GM19372 (cell line): ENCODE results near the gene PRRT4.

Source experiments
- ATAC-seq: cut with Tn5 transposase; IDR thresholded peaks from one replicate; pipeline ENCODE4 v1.9.1; 2021; ENCODE audit warnings: mild to moderate bottlenecking, low read depth, moderate library complexity; ENCODE audit not compliant: unreplicated experiment

PRRT4 gene

DNA sequence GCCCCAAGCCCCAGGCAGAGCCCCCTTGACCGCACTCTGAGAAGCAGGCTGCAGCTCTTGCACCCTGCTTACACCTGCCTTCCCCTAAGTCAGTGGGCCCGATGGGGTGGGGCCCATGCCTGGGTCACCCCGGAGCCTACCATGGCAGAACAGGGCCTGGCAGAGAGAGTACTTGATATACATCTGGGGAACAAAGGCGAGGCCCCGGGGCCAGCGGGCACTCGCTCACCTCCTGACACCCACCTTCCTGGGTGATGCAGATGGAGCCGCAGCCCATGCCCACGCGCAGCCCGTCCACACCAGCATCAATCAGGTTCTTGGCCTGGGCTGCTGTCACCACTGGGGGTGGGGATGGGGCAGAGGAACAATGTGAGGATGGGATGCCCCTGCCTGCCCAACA lies 34.9 kb upstream of the PRRT4 start:
- no peak for ATAC-seq

DNA sequence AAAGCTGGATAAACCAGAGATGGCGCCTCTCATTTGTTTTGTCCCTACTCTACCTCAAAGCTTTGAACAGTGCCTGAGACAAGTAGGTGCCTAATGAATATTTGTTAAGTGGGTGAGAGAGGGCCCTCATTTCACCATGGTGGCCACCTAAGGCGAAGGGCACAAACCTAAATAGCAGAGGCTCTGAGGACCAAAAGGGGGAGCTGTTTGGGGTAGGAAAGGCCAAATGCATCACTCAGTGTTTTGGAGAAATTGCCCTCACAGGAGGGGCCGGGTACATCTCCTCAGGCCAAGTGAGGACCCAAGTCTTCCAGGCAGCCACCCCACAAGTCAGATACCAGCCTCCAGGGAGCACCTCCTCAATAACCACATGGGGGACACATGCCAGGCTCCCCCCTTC lies 34.3 kb upstream of the PRRT4 start:
- no peak for ATAC-seq

DNA sequence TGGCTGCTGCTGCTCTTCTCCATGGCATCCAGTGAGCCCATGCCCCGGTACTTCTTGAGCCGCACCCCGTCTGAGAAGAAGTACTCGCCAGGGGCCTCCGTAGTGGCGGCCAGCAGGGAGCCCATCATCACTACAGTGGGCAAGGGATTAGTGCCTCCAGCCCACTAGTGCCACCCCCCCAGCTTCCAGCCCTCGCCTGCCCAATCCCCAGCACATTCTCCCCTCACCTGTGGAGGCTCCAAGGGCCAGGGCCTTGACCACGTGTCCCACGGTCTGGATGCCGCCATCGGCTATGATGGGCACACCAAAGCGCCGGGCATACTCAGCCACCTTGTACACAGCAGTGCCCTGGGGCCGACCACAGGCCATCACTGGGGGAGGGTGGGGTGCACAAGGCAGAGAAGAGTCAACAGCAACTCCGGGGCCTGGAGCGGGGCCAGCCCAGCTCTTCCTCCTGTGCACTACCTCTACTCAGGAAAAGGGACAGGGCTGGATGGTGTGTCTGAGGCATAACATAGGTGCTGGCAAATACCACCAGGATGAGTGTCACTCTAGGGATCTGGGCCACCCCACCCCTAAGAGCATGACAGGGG lies 33.5 kb upstream of the PRRT4 start:
- ATAC-seq: no peak

DNA sequence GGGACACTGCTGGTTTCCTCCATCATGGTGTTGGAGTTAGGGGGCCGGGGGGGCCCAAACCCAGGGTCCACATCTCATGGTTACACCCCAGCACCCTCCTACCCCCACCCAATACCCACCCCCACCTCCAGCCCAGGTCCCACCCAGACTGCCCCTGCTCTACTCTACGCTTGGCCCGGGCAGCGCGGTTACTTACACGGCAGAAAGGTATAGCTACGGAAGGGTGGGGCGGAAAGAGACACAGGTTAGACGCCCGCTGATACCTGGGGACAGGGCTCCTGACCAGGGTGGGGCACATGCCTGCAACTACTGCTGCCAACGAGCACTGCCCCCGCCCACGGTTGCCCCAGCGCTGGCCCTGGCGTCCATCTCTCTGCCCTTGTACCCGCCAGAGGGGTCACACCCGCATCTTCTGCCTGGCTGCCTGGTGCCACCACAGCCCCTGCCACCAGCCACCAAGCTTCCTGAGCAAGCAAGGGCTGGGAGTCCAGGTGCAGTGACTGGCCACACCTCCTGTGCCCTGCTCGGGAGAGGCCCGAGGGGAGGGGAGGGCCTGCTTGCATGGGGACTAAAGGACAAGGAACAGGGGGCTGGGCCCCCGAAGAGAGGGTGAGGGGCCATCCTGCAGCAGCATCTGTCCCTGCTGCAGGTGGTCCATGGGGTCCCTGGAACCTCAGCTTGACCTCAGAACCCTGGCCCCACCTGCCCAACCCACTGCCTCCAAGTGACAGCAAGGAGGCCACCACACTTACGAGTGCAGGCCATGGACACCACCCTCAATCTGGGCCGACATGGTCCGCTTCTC lies 32.2 kb upstream of the PRRT4 start:
- no peak for ATAC-seq

DNA sequence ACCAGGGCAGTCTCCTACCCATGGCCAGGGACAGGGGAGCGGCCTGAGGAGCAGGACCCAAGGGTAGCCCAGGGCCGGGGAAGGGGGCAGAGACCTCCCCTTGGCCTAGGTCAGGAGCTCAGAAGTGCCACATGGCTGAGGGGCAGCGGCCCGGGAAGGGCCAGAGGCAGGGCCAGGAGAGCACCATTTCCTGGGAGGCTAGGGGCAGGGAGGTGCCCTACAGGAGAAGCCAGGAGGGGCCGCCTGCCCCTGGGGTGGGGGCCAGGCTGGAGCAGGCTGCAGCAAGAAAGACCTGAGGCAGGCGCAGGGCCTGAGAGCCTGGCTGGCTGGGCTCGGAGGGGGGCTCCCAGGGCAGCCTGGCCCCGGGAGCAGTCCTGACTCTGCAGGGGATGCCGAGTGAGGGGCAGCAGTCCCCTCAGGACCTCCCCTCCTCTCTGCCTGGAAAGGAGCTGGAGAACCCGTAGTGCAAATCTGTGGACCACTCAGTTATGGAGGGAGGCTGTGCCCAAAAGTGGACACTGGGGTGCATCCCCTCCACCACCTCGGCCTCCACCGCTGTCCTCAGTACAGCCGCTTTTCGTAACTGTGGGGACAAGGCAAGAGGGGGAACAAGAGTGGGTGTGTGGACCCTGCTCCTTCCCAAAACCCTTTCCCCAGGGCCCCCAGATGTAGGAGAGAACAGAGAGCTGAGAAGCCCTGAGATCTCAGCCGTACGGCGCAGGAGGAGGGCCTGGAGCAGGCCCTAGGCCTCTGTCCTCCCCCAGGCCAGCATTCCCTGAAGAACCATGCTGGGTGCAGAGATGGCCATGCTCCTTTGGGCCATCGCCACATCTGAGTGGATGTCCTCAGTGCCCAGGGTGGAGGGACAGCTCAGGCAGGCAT lies 31.2 kb upstream of the PRRT4 start:
- no peak for ATAC-seq

DNA sequence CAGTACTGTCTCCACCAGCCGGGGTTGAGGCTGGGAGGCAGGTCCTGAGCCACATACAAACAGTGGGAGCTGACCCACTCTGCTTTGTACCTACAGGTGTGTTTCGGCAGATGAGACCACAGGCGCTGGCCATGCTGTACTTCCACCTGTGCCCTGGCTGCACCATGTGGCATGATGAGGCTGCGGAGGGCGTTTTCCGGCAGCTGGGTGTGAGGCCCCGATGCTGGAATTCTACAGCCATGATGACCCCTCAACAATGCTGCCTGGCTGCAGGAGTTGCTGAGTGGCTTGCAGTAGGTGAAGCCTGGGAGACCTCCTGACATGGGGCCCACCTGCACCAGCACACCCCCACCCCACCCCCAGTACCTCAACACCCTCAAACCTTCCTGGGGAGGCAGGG lies 30.3 kb upstream of the PRRT4 start:
- no peak for ATAC-seq

DNA sequence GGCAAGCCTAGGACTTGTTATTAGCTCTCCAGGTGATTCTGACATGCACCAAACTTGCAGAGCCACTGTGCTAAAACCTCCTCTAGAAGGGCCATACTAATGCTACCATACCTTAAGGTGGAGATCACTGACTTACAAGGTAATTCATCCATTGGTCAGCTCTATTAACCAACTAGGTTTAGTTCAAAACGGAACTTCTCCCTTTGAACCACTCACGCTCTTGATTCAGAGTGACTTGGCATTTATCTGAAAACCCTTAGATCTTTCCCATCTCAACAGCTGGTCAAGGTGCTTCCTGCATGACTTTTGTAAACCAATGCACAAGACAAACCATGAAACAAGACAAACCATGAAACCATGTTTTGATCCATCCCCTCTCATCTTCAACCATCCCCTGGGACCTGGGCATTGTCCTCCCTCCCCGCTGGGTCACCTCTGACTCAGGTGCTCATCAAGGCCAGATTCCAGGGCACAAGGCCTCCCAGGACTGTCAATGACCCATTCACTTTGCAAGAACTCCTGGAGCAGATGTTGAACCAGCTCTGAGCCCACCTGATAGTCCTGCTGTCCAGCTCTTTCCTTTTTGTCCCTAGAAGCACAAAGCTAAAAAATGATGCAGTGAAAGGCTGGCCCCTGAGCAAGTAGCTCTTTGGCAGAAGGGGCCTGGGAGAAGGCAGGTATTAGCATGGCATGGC lies 29.5 kb upstream of the PRRT4 start:
- ATAC-seq: no peak

DNA sequence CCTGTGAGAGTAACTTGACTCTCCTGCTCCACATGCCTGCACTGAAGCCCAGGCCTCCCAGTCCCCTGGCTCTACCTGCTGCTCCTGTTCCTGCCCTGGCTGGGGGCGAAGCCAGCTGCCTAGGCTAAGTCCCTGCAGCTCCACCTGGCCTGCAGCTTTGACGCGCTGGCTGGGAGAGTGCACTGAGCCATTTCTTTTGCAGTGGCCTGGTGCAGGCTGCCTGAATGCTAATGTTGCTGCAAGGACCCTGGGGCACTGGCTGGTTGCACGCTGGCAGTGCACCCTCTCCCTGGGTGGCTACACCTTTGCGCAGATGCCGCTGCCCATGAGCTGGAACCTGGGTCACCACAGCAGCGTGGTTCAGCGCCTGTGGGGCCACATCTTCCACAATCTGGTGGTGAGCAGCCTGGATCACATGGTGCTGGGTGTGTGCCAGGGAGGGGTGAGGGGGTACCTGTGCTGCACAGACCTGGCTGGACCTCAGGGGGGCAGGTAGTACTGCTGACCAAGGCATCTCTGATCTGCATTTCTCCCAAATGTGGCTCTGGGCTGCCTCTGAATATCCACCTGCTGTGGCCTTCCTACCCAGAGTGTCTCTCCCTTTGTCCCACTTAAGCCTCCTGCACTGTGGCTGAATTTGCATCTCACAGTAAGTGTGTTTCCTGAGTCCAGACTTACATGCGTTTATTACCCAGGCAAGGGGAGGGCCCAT lies 28.3 kb upstream of the PRRT4 start:
- ATAC-seq: no peak

DNA sequence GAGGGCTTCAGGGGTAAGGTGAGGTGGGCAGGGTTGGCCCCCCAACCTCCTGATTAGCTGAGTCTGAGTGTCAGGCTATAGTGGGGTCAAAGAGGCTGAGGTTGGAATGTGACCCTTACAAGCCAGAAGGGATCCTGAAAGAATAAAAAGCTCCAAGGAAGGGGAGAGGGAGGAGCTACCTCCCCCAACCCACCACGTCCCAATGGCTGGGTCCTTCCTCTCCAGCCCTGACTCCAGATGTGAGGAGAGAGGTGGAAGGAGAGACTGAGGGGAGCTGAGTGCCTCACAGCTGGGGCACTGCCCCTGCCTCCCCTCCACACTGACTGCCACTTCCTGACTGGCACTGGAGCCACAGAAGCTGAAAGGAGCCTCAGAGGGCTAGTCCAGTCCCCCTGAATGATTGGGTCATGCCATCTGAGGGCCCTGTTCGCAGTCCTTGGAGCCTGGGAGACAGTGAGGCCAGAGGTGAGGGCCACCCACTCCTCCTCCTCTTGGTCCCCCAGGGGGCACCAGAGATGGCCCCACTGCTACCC lies 27.7 kb upstream of the PRRT4 start:
- ATAC-seq: no peak

DNA sequence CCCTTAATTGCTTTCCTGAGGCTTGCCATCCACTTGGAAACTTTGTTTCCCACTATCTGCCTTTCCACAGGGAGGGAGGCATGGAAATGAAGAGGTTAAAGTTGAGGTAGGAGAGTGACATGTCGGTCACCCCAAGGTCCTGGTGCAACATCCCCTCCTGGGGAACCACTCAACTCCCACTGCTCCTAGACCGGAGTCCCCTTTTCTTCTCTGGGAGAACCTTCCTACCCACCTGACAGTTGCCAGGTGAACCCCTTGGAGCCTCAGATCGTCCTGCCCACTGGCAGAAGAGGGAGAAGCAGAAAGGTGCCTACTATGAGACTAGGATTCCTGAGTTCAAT lies 26.6 kb upstream of the PRRT4 start:
- ATAC-seq: no peak

DNA sequence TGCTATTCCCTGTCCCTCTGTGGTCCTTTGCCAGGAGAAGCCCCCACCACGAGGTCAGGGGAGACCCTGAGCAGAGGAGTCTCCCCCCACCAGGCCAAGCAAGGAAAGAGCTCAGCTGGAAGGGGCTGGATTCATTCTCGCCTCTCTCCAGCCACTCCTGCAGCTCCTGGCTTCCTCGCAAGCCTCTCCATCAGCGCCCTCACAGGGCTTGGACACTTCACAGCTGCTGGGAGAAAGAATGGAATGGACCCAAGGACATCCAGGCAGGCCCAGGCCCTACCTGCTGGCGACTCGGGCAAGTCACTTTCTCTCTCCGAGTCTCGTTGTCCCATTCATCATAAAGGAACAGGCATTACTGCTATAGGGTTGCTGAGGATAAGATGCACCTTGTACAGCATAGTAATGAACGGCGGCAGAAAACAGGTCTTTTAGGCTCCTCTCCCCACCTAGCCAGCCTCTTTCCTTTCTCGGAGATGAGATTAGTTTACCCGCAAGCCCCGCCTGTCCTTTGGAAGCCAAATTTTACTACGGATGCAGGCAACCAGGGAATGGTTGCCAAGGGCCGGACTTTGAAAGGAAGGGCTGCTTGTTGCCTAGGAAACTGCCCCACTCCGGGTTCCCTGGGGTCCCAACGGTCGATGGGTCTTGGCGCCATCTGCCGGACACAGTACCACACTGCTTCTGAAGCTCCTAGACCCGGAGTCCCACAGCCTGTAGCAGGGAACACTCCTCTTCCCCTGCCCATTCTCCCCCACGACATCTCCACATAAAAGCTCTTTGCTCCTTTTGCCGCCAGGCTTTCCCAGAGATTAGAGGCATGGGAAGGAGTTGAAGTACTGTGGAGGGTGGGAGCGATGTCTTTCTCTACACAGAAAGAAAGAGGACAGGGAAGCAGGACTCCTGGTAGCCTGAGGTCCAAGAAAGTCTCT lies 26.0 kb upstream of the PRRT4 start:
- ATAC-seq: peak; percentile 80

DNA sequence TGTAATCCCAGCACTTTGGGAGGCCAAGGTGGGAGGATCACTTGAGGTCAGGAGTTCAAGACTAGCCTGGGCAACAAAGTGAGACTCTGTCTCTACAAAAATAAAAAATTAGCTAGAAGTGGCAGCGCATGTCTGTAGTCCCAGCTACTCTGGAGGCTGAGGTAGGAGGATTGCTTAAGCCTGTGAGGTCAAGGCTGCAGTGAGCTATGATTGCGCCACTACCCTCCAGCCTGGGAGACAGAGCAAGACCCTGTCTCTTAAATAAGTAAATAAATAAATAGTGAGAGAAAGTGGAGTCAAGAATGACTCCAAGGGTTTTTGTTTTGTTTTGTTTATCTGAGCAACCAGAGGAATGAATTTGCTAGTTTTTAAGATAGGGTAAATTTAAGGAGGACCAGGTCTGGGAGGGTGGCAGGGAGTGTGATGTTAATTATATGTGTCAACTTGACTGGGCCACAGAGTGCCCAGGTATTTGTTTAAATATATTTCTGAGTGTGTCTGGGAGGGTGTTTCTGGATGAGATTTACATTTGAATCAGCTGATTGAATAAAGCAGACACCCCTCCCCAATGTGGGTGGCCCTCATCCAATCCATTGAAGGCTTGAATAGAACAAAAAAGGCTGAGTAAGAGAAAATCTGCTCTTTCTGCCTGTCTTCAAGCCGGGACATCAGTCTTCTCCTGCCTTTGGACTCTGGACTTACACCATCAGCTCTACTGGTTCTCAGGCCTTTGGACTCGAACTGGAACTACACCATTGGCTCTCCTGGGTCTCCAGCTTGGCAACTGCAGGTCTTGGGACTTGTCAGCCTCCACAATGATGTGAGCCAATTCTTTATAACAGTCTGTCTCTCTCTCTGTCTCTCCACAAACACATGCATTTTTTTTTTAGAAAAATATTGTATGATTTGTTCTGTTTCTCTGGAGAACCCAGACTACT lies 24.8 kb upstream of the PRRT4 start:
- ATAC-seq: no peak

DNA sequence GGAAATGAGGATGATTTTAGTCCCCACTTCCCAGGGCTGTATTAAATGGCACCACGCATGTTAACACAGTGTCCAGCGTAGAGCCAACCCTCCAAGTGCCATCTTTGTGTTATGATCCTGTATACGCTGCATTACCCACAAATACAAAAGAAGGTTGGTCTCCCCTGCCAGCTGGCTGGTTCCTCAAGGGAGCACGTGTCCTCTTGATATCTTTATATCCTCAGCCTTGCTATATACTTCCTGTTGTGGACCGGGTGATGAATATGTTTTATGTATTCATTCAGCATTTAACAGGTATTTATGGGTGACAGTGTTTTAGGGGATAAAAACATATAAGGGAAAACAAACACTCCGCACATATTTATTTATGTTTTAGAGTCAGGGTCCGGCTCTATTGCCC lies 23.2 kb upstream of the PRRT4 start:
- no peak for ATAC-seq

DNA sequence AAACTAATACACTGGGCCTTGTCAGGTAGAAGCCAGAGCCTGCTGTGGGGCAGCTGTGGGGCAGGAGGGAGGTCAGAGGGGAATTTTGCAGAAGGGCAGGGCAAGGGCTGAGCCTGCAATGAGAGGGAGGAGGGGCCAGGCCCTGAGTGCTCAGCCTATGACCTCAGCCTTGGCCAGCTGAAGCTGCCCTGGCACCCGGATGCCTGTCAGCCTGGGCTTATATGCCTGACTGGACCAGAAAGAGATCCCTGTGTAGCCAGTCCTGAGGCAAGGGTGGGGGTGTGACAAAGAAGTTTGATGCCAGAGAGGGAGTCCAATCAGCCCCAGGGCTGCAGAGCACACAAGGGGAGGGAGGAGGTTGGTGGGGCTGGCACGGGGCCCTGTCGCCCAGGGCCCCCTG lies 22.3 kb upstream of the PRRT4 start:
- ATAC-seq: no peak

DNA sequence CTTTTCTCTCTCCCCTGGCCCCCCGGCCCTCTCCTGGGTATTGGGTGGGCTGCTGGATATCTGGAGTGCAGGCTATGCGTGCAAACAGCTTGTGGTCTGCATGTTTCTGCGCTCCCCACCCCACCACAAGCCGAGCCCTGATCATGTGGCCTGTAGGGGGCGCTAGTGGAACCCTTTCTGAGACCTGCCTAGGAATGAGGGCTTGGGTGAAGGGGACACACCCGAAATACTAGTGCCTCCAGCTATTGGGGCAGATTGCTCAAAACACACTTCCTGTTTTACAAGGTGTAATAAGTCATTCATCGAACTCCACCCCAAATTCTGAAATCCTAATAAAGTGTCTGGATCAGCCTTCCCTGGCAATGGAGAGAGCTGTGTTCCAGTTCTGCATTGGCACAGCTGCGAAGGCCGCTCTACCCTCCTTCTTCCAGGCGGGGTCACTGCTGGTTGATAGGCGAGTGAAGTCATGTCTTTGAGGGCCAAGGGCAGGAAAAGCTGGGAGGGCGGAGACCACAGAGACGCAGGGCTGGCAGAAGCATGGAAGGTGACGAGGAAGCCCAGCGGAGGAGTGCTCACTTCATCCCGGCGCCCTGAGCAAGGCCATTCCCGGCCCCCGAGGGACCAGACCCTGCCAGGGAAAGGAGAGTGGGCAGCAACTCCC lies 19.8 kb upstream of the PRRT4 start:
- ATAC-seq: no peak

DNA sequence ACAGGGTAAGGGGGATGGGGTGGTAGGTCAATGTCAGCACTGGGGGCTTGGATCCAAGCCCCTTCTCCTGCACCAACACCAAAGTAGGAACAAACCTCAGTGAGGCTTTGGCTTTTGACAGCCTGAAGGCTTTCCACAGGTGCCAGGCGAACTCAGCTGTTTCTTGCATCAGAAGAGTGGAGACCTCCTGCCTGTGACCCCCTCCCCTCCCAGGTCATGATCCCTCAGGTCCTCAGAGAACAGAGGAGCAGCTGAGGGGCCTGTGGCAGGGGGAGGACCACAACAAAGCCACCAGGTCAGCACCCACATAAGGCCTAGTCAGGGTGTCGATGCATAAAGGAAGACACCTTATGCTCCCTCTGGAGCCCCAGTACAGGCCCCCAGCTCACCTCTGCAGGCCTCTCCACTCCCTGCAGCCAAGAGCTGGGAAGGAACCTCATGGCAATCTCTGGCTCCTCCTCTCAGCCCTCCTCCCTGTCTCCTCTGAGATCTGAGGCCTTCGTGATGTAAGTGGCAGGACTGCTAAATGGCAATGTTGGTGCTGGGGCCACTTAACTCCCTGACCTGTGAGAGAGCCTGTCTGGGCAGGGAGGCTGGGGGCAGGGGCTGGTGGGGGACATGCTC lies 19.1 kb upstream of the PRRT4 start:
- ATAC-seq: no peak

DNA sequence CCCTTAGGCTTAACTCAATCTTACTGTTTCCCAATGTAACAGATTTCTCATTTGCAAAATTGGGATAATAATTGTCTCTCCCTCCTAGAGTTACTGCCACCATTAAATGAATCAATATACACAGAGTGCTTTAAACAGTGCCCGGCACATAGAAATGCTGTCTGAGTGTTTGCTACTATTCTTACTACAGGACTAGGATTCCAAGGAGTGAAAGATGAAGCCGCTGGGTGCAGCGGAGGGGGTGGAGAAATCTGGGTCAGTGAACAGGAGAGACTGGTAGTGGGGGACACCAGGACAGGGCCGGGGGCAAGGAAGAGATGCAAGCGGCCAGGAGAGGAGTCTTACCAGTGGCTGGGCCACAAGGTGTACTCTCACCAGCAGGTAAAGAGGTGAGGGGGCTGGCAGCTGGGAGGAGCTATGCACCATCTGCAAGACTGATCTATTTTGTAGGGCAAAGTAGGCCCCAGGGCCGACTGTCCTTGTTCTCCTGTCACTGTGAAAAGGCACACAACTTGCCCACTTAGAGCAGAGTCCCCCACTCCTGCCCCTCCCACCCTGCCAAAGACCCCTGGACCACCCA lies 18.5 kb upstream of the PRRT4 start:
- no peak for ATAC-seq
